ENCODE results near the gene CROCC2.

CROCC2 gene

DNA sequence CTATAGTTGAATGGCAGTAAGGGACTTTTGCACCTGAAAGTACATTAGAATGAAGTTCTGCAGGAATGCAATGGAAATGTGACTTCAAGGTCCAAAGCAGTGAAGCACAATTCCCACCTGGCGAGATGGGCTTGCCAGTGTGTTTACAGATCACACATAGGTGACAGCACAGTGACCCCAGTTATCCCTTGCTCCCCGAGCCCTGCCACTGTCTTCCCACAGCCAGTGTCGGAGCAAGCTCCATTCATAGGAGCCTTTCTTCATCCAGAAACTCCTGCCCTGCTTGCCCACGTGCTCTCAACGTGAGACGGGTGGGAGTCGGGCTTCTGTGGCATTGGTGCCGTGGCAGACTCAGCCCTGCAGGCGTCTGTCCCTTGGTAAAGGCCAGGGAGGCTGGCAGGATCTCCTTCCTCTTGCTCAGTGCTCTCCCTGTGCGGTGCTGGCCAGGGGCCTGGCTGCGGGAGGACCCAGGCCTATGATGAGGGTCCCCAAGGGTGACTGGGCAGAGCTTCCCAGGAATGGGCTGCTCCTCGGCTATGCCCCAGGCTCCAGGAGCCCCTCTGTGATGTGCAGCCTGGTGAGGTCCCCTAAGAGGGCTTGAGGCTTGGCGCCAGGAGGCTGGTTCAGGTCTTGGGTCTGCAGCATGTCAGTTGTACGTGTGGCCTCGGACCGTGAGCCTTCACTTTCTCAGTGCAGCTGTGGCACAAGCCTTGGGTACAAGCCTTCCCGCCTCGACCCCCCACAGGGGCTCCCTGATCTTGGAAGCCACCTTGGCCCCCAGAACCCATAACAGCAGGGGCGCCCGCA, 132.4 kb downstream of the CROCC2 start:
- no peak for DNase-seq (ENCODE audit: low read depth)

DNA sequence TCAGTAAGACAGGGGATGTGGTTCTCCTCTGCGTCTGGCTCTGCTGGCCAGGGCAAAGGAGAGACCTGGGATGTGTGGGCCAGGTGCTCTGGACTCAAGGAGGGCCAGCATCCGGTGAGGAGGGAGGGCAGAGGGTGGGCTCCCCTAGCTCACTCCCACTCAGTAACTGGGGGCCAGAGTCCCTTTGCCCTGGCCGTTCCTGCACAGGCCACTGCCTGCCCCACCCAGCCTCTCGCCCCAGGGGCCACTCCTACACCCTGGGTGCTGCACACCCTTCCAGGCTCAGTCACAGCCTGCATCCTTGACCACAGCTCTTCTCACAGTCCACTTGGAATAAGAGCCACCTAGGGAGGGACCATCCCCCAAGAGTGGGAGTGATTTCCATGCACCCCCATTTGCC, 133.3 kb downstream of the CROCC2 start:
- DNase-seq (ENCODE audit: low read depth), result no peak

- no peak for DNase-seq (ENCODE audit: low read depth)
Measured at GRCh38 chr2:241040081-241040803, 134.1 kb downstream of the CROCC2 start.

GRCh38 chr2:241041589-241042158, 135.5 kb downstream of the CROCC2 start:
- DNase-seq (ENCODE audit: low read depth), result no peak
